HG03095 (cell line): ENCODE measurements around the gene ASTN2.

ENCODE experiments used
- ATAC-seq: cut with Tn5 transposase; IDR thresholded peaks from one replicate; pipeline ENCODE4 v1.9.1; 2021; ENCODE audit warnings: moderate library complexity; ENCODE audit not compliant: unreplicated experiment

ASTN2 gene

DNA sequence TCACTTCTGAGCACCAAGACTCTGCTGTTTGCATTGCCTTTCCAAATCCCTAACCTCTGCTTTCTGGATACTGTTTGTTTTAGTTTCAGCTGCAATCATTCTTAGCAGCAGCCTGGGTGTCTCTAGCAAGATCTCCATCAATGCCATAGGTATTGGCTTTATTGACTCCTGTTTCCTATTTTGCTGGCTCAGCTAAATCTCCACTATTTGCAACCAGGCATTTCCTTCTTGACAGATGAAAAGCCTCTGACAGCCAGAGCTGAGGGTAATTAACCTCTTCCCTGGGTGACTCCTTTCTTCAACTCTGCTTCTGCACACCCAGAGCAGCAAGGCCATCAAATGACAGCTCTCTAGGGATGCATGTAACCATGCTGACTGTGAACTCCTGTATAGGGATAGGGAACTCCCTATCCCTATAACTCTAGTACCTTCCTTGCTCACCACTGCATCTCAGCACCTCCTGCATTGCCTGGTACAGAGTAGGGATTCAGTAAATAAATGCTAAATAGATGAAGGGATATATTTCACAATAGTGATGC is 434.2 kb downstream of the ASTN2 start:
- no peak for ATAC-seq

DNA sequence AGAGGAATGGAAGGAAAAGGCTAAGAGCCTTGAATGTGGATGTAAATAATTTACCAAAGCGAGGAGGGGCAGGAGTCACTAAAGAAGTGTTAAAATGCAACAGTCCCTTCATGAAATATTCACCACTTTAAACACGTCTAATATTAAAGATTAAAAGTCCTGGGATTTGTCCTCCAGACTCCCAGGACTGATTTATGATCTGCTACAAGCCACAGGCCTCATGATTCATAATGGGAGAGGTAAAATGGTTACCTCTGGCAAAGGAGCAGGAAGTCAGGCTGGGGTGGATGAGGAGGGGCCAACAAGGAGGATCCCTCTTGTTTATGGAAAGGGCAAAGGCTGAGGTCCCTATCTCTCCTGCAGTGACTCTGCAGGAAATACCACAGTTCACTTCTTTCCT is 435.4 kb downstream of the ASTN2 start:
- ATAC-seq, result no peak

DNA sequence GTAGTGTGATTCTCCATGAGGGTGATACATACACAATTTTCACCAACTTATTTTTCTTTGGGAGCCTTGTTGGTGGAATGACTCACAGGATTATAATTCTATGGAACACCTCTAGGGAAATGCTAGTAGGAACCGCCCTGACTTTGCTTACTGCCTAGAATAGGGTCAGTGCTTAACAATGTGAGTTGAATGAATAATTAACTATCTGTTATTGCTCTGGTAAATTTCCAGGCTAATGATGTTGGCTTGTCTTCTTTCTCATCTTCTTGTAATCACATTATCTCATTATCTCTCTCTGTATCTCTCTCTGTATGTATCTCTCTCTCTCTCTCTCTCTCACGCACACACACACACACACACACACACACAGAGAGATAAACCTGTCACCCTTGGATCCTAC is 436.7 kb downstream of the ASTN2 start:
- no peak for ATAC-seq

DNA sequence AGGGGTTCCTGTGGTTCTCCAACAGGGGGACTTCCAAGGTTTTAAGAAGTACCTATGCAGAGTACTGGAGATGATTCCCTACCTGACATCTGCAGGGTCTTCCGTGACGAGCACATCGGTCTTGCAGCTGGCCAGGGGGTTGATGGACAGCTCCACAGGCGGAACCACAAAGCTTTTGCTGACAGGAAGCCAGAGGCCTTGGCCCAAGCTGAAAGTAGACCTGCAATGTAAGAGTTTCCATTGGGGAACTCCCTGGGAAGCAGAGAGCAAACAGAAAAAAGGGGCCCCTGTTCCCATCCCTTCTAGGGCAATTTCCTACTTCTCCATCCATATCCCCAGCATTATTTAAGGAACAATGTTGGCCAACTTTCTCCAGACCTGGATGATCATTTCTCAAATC is 439.7 kb downstream of the ASTN2 start:
- ATAC-seq, result no peak

DNA sequence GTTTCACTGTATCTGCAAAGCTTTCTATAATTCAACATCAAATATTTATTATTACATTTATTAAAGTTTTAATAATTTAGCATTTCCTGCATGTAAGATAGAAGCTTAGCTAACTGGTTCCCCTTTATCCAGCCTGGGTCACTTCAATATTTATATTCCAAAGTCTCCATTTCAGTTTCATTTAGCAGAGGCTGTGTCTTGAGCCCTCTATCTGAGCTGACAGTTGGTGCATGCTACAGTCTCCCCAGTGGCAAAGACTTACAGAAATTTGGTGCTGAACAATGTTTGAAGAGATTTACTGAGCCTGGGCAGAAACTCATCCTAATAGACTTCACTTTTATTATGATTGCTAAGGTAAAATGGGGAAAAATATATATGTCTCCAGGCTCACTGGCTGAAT is 448.7 kb downstream of the ASTN2 start:
- ATAC-seq, result no peak

DNA sequence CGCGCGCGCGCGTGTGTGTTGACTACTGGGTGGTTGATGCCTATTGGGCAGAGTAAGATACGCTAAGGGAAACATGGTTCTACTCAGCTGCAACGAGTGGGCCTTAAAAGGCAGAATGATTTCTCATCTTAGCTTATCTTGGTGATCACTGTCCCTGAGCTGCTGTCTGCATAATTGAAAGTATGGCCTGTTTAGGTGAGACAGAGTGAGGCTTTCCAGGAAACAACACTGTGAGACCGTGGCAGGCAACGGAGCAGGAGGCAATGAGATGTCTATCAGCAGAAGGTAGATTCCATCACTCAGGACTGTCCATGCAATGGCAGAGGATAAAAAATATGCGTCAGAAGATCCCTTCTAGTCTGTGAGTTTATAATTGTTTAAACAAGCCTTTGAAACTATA is 450.6 kb downstream of the ASTN2 start:
- no peak for ATAC-seq

DNA sequence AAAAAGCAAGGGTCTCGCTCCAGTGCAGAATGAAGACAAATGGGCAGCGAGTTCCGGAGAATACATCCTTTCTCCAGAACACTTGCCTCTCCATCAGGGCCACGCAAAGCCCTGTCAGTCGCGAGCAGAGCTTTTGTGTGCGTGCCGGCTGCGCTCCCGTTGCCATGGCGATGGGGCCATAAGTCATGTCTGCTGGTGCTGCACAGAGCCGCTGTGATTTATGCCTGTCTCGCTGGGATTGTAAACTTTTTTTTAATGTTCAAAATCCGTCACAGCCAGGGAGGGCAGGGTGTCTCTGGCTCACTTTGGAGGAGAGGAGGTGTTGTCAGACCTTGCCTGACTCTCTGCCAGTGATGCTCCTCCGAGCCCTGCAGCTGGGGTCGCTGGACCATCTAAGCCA is 455.0 kb downstream of the ASTN2 start:
- no peak for ATAC-seq

DNA sequence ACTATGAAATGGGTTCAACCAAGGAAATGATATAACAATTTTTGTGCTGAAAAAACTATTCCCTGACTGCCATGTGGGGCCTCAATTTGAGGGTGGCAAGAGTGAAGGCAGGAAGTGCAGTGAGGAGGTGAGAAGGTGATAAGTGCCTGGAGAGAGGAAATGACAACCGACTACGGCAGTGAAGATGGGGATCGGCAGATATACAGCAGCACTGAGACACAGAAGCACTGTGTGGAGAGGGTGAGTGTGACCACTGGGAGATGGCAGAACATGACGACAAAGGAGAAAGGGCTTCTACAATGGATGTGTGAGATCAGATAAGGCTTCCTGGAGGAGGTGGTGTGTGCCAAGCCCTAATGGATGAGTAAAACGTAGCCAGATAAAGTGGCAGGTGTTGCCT is 456.0 kb downstream of the ASTN2 start:
- ATAC-seq, result no peak

DNA sequence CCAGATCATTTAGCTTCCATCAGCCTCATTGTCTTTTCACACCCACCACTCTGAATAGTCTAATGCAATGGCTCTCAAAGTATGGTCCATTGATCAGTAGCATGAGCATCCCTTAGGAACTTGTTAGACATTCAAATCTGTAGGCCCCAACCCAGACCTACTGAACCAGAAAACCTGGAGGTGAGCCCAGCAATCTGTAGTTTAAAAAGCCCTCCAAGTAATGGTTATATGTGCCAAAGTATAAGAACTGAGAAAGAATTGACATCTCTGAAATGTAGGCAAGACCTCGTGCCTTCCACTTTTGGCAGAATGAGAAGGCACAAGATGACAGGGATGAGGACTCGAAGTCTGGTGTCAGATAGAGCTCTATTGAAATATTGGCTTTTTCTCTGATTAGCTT is 460.1 kb downstream of the ASTN2 start:
- ATAC-seq, result no peak

DNA sequence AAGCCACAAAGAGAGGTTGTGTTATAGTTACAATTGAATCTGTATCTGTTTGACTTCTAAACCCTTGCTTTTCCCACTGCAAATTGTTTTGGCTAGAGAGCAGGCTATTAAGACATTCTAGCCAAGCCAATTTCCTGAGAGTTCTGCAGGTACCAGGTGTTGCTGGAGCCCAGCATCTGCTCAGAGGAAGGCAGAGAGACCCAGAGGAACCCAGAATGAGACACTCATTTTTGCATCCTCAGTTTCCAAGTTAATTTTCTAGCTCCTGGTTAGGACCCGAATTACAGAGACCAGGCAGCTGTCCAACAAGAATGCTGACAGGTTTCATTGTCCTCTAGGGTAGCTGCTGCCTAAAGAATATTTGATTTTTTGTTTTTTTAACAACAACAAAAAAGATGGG is 461.6 kb downstream of the ASTN2 start:
- no peak for ATAC-seq

DNA sequence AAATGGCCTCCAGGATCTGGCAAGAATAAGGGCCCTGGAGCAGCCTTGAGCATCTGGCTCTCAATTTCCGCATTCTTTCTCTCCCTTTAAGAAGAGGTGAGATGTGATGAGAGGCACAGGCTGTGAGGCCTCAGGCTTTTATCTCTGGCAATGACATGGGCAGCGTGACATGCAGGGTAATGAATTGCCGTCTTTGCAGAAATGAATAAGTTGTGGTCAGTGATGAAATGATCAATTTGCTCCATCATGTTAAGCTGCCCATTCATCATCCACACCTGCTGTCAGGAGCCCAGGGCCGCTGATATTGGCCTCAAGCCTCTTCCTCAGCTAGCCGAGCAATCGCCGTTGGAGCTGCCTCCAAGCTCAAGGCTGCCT is 462.4 kb downstream of the ASTN2 start:
- ATAC-seq, result no peak

DNA sequence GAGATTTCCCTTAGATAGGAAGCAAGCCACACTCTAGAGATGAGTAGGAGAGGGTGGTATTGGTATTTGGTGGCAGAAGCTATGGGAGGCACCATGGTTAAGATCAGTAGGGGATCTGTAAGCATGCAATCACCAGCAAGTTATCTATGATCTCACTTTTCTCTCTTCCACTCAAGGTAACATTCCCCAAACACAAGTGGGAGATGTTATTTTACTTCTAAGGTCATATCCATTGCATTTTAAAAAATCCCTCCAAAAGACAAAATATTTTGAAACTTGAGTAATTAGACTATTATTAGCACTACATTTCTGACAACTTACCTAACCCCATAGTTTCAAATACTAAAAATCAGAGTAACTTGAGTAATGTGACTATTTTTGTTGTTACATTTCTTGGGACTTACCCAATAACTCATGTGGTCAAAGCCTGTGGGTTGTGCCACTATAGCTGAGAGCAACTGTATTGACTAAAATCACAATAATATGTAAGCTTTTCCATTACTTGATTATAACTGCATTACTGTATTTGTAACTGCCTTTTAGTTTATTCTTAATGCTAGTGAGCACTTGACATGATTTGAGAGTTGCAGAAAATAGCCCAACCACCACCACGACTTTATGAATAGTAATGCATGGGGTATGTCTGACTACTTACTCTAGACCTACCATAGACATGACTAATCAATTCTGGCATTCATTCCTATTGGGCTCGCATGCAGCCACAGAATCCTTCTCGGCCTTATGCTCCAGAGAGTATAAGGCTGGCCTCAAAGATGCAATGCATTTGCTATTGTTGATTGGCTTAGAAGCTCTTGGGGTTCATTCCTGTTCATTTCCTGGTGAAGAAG is 463.0 kb downstream of the ASTN2 start:
- ATAC-seq, result peak; percentile 67

DNA sequence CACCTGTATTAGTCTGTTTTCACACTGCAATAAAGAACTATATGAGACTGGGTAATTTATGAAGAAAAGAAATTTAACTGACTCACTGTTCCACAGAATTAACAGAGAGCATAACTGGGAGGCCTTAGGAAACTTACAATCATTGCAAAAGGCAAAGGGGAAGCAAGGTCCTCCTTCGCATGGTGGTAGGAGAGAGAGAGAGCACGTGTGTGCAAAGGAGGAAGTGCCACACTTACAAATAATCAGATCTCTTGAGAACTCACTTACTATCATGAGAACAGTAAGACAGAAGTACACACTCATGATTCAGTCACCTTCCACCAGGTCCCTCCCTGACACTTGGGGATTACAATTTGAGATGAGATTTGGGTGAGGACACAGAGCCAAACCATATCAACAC is 469.0 kb downstream of the ASTN2 start:
- ATAC-seq, result no peak

DNA sequence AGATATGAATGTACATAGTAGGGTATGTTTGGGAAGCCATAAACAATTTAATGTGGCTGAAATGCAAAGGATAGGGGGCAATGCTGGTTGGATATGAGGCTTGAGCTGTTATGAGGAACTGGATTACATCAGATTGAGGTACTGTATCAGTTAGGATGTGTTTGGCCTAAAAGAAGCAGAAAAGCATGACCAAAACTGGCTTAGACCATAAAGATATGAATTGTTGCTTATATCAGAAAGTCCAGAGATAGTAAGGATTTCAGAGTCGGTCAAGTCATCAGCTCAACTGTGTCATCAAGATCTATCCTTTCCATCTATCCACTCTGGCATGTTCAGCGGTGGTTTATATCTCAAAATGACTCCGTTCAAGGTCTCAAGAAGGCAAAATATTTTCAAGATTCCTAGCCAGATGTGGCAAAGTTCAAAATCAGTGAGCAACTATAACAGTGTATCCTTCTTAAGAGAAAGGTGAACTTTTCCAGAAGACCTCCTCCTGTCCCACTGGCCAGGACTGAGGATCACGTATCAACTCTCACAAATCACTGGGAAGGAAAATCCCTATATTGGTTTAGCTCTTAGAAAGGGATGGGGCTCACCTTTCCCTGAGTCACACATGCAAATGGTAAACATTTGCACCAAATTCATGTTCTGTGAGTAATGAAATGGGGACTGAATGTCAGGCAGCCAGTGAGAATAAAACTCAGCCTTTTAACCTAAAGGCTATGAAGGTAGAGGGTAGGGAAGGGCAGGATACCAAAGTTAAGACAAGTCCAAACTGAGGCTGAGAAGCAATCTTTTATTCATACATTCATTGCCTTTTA is 469.9 kb downstream of the ASTN2 start:
- no peak for ATAC-seq

DNA sequence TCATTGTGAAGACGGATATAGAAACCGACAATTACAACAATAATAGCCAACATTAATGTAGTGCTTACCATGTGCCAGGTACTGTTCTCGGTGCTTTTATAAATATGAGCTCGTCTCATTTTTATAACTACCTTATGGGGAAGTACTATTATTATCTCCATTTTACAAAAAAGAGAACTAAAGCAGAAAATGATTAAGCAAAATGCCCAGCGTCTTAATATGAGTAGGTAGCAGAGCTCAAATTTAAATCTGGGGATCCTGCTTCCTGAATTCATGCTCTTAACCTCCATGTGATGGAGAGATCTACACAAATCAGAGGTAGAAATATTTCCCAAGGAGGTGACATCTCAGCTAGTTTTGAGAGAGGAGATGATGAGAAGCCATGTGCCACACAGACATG is 470.9 kb downstream of the ASTN2 start:
- ATAC-seq, result no peak

DNA sequence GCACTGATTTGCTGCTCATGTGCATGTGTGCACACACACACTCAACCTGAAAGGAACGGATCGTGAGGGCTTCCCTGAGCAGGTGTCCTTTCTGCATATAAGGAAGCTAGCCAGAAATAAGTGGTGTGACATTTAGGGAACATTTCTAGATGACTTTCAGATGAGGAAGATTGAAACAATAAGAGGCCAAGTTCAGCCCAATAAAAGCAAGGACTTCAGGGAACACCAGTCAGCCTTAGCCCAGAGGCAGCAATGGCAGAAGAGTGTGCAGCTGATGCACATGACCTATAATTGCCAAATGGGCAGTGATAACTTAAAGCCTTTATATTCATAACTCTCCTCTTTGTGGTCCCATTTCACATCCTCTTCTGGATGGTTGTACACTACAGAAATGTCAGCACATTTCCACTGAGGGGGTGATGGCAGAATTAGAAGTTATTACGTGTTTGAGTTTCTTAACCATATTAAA is 472.2 kb downstream of the ASTN2 start:
- peak; percentile 48 for ATAC-seq

DNA sequence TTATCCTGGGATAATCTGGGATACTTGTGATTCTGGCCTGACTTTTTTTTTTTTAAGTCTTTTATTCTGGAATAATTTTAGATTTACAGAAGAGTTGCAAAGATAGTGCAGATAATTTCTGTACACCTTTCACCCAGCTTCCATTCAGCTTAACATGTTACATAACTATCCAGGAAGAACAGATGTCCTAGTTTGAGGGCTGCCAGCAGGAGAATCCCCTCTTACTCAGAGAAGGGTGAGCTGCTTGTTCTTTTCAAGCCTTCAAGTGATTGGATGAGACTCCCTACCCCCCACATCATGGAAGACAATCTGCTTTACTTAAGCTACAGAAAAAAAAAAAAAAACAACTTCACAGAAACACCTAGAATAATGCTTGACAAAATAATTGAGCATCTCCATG is 473.6 kb downstream of the ASTN2 start:
- no peak for ATAC-seq

DNA sequence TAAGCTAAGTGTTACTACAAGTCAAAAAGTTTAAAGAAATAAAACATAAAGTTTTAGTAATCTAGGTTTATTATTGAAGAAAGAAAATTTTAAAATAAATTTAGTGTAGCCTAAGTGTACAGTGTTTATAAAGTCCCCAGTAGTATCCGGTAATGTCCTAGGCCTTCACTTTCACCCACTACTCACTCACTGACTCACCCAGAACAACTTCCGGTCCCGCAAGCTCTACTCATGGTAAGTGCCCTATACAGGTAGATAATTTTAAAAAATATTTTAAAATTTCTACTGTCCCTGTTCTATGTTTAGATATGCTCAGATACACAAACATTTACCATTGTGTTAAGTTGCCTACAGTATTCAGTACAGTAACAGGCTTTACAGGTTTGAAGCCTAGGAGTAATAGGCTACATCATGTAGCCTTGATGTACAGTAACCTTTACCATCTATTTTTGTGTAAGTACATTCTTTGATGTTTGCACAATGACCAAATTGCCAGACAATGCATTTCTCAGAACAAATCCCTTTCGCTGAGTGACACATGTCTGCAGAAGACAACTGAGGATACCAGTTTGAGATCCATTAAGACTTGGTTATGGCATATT is 474.1 kb downstream of the ASTN2 start:
- ATAC-seq, result no peak

DNA sequence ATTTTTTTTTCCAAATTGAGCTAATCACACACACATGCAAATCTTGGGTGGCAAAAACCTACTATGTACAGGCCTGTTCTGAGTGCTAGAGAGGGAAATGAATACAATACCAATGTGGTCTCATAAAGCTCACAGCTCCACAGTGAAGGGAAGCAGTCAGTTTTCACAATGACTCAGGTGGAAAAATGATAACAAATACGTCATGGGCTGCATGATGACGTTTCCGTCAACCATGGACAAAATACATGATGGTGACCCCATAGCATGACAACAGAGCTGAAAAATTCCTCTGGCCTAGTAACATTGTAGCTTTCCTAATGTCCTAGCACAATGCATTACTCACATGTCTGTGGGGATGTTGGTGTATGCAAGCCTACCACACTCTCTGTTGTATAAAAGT is 475.2 kb downstream of the ASTN2 start:
- ATAC-seq, result peak; percentile 50

DNA sequence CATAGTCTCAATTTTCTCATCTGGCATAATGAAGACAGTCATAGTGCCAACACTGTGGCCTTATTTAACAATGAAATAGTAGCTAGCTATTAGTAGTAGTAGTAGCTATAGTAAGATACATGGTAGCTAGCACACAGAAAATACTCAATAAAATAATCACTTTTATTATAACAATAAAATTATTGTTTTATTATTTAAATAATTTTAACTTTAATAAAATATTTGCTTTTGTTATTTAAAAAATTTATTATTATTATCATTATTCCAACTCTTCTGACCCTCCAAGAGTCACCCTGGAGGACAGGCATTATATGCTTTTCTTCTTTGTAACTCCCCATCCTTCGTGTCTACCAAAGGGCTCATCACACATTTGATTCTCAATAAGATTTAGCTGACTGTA is 475.7 kb downstream of the ASTN2 start:
- no peak for ATAC-seq

DNA sequence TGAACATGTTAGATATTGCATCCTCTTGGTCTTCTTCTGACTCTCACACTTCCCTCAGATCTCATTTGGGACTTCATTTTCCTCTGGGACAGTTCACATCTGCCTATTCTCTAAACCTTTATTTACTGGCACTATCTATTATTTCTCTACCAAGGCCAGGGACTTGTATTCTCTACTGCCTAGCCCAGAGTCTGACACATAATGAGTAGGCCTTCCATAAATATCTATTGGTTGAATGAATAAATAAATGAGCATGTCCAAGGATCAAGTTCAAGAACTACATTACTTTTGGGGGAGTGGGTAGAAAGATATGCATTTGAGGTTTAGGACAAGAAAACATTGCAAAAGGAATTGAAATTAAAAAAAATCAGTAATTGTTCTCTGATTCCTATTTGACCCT is 477.5 kb downstream of the ASTN2 start:
- no peak for ATAC-seq
